SK-N-SH (cell line): Measurements from ENCODE around the gene AP4S1. TPM values are rescaled to one million over a fixed set of nuclear protein-coding genes. Genes with fewer than 3 reads are reported as not detected.

Experiments used
- CTCF ChIA-PET: fragments of 300-600, 350-600 bp; formaldehyde crosslinking; extraction: SDS; loops from one replicate; lab custom pipeline; 2021; lab: Yijun Ruan, JAX
- POLR2A ChIA-PET: fragments of 350-600 bp; sonication (Branson Sonifier 250); formaldehyde crosslinking; extraction: SDS; loops from one replicate; lab custom pipeline; 2020; ENCODE audit warnings: antibody characterized with exemption, inconsistent platforms; lab: Yijun Ruan, JAX
- DNase-seq: peaks from one replicate; pipeline ENCODE4 v3.0.0; 2012
- H2AFZ ChIP-seq: fragments of 200-600 bp; sonication (generic); 2 replicates; pipeline ENCODE4 v1.8.1; 2016; ENCODE audit warnings: antibody characterized with exemption, mild to moderate bottlenecking, low read depth
- H3F3A ChIP-seq: fragments of 200-600 bp; sonication (generic); replicated peaks from 2 replicates; pipeline ENCODE3; 2016; ENCODE audit warnings: antibody characterized with exemption, mild to moderate bottlenecking; ENCODE audit not compliant: insufficient read depth
- H3K27ac ChIP-seq, 2 experiments: fragments of 200-500 bp in 1 of 2; fragments of 200-600 bp in 1 of 2; sonication (Bioruptor generic) in 1 of 2; sonication (generic), shearing (Covaris generic) in 1 of 2; 2 replicates each; pipeline versions ENCODE4 v1.5.1 to v1.6.1; 2014 to 2016; ENCODE audit warnings: low read depth in 2 of 2, inconsistent platforms in 1 of 2, low read length in 1 of 2, mild to moderate bottlenecking in 1 of 2, mixed read lengths in 1 of 2
- H3K27me3 ChIP-seq: fragments of 200-600 bp; sonication (generic), shearing (Covaris generic); 2 replicates; pipeline ENCODE4 v1.6.1; 2016; ENCODE audit warnings: mixed run types; ENCODE audit not compliant: insufficient read depth
- H3K36me3 ChIP-seq, 2 experiments: fragments of 200-500 bp in 1 of 2; fragments of 200-600 bp in 1 of 2; sonication (Bioruptor generic) in 1 of 2; sonication (generic) in 1 of 2; replicated peaks in 1 of 2; 2 replicates each; pipeline versions ENCODE3 to v1.5.1; 2014 to 2016; ENCODE audit warnings: low read length in 1 of 2, mild to moderate bottlenecking in 1 of 2; ENCODE audit not compliant: insufficient read depth in 2 of 2, control insufficient read depth in 1 of 2
- H3K4me1 ChIP-seq, 2 experiments: fragments of 200-500 bp in 1 of 2; fragments of 200-600 bp in 1 of 2; sonication (Bioruptor generic) in 1 of 2; sonication (generic), shearing (Covaris generic) in 1 of 2; 2 replicates each; pipeline versions ENCODE4 v1.5.1 to v1.6.1; 2014 to 2016; ENCODE audit warnings: low read depth in 1 of 2, low read length in 1 of 2, mixed run types in 1 of 2; ENCODE audit not compliant: insufficient read depth in 2 of 2, control insufficient read depth in 1 of 2
- H3K4me2 ChIP-seq: fragments of 200-600 bp; sonication (generic), shearing (Covaris generic); 2 replicates; pipeline ENCODE4 v1.6.1; 2017; ENCODE audit warnings: mixed run types
- H3K4me3 ChIP-seq, 2 experiments: fragments of 200-500 bp in 1 of 2; fragments of 200-600 bp in 1 of 2; sonication (Bioruptor generic) in 1 of 2; sonication (generic), shearing (Covaris generic) in 1 of 2; 2 replicates each; pipeline versions ENCODE4 v1.5.1 to v1.8.1; 2014 to 2016; ENCODE audit warnings: low read depth in 2 of 2, inconsistent platforms in 1 of 2, low read length in 1 of 2, mild to moderate bottlenecking in 1 of 2, mixed read lengths in 1 of 2, moderate library complexity in 1 of 2
- H3K79me2 ChIP-seq: fragments of 200-600 bp; sonication (generic); 2 replicates; pipeline ENCODE4 v1.8.1; 2017; ENCODE audit warnings: mild to moderate bottlenecking; ENCODE audit not compliant: insufficient read depth
- H3K9ac ChIP-seq: fragments of 200-600 bp; sonication (generic); 2 replicates; pipeline ENCODE4 v1.6.1; 2017; ENCODE audit warnings: mixed run types
- H3K9me2 ChIP-seq: fragments of 200-600 bp; sonication (generic); 2 replicates; pipeline ENCODE4 v1.6.1; 2017; ENCODE audit warnings: mixed run types
- H3K9me3 ChIP-seq: fragments of 200-600 bp; sonication (generic); 2 replicates; pipeline ENCODE4 v1.6.1; 2017; ENCODE audit warnings: mixed run types, mild to moderate bottlenecking, moderate library complexity
- H4K20me1 ChIP-seq: fragments of 200-600 bp; sonication (generic); 2 replicates; pipeline ENCODE4 v1.6.1; 2017; ENCODE audit warnings: mild to moderate bottlenecking, mixed run types; ENCODE audit not compliant: insufficient read depth
- ELF1 ChIP-seq: IDR thresholded peaks from 2 replicates; pipeline ENCODE4 v1.4.0; 2012
- EZH2phosphoT487 ChIP-seq: fragments of 200-600 bp; sonication (generic); IDR thresholded peaks from 2 replicates; pipeline ENCODE4 v1.6.1; 2017; ENCODE audit warnings: low read depth, mixed run types, mild to moderate bottlenecking, antibody characterized with exemption, moderate library complexity, borderline replicate concordance
- FOSL2 ChIP-seq: IDR thresholded peaks from 2 replicates; pipeline ENCODE4 v1.4.0; 2012; ENCODE audit warnings: low read depth, mild to moderate bottlenecking, moderate library complexity, borderline replicate concordance
- GATA2 ChIP-seq: sonication (generic); formaldehyde crosslinking; IDR thresholded peaks from 2 replicates; pipeline ENCODE4 v1.5.0; 2020; ENCODE audit warnings: mild to moderate bottlenecking, missing genetic modification reagents
- MEF2A ChIP-seq: IDR thresholded peaks from 2 replicates; pipeline ENCODE4 v1.4.0; 2012; ENCODE audit warnings: low read depth, borderline replicate concordance
- MXI1 ChIP-seq: IDR thresholded peaks from 2 replicates; pipeline ENCODE4 v1.6.1; 2012; ENCODE audit warnings: mild to moderate bottlenecking, low read depth, low read length, improper control_type of control experiment
- REST ChIP-seq: IDR thresholded peaks from 2 replicates; pipeline ENCODE4 v1.6.1; 2012; ENCODE audit warnings: mild to moderate bottlenecking, low read depth, low read length, moderate library complexity
- SIN3A ChIP-seq: IDR thresholded peaks from 2 replicates; pipeline ENCODE4 v1.6.1; 2012; ENCODE audit warnings: low read depth, mild to moderate bottlenecking, low read length, moderate library complexity, borderline replicate concordance
- TEAD4 ChIP-seq: IDR thresholded peaks from 2 replicates; pipeline ENCODE4 v1.4.0; 2012; ENCODE audit warnings: mild to moderate bottlenecking, borderline replicate concordance; ENCODE audit not compliant: insufficient read depth
- YY1 ChIP-seq: IDR thresholded peaks from 2 replicates; pipeline ENCODE4 v1.4.0; 2012; ENCODE audit warnings: low read depth, mild to moderate bottlenecking
- WGBS: methylation state at CpG from one replicate; pipeline ENCODE4 v1.1.6; 2017; ENCODE audit warnings: low lambda C conversion rate; 5-methylcytosine and 5-hydroxymethylcytosine counted together
- polyA plus RNA-seq, 3 experiments: library from polyadenylated mRNA; depleted of rRNA; stranded (reverse); fragments of >200 nt; gene quantifications; 2 replicates each; pipeline ENCODE4 v1.2.3, GENCODE V29; 2012
- TF ChIP-seq, protein P1 (sequence below): IDR thresholded peaks from 2 replicates; pipeline ENCODE4 v1.4.0; 2012; ENCODE audit warnings: low read depth, borderline replicate concordance

AP4S1 gene
- polyA plus RNA-seq, 1 of the 3 experiments (the other 2 are of a cell fraction) = 1.7 TPM

- no peaks in the 10 kb centered on the region for H3K79me2 ChIP-seq
- no peaks in the 10 kb centered on the region for H3K4me1 ChIP-seq
- no peak for DNase-seq
- no peaks in the 10 kb centered on the region for H4K20me1 ChIP-seq
- H3K9ac ChIP-seq = no peak overlapping the region
- peak overlapping the region in 1 of 2 experiments; percentile 2; a peak in 1 of 4 replicates for H3K27ac ChIP-seq
- H3F3A ChIP-seq = no peaks in the 10 kb centered on the region
- no peak overlapping the region for H2AFZ ChIP-seq
- H3K4me3 ChIP-seq = no peak overlapping the region
- H3K9me3 ChIP-seq = no peaks in the 10 kb centered on the region
- ChIA-PET POLR2A (no interaction called here), CTCF (no interaction called here)
- no peak for TF ChIP-seq MEF2A
- TF ChIP-seq FOSL2 = peak; percentile 47; the same call in 1 of the 2 replicates
- H3K4me2 ChIP-seq = no peak overlapping the region
- H3K27me3 ChIP-seq = no peaks in the 10 kb centered on the region
- no peaks in the 10 kb centered on the region for H3K9me2 ChIP-seq
- WGBS = 79% methylated on average over 3 of the region's 3 CpGs
- H3K36me3 ChIP-seq = peaks cover 48 to 86% of the 10 kb centered on the region in 2 experiments
Measured at GRCh38 chr14:31106768-31107167, 81.3 kb downstream of the AP4S1 start.

GRCh38 chr14:31109257-31109656, 83.8 kb downstream of the AP4S1 start:
- Histone ChIP-seq H3K36me3 (peaks cover 61 to 85% of the 10 kb centered on the region in 2 experiments), H3K9me2 (no peaks in the 10 kb centered on the region), H3F3A (no peaks in the 10 kb centered on the region), H3K4me3 (no peak overlapping the region), H3K27ac (no peak overlapping the region), H3K9ac (no peak overlapping the region), H3K4me2 (no peak overlapping the region), H3K9me3 (no peaks in the 10 kb centered on the region), H2AFZ (no peak overlapping the region), H3K27me3 (no peaks in the 10 kb centered on the region), H3K4me1 (no peaks in the 10 kb centered on the region), H4K20me1 (no peaks in the 10 kb centered on the region), H3K79me2 (no peaks in the 10 kb centered on the region)
- no peak for DNase-seq
- CTCF ChIA-PET = interaction anchor here (0.7 kb wide), 1 partner anchor 27 kb away, joined by 3 read pairs; no protein-coding TSS in a partner anchor
- POLR2A ChIA-PET = no interaction called here
- TF ChIP-seq TEAD4 (no peak), GATA2 (CRISPR knock-in tag) (no peak), SIN3A (no peak), REST (no peak), MXI1 (no peak), ELF1 (no peak), YY1 (no peak), EZH2phosphoT487 (no peak)
- TF ChIP-seq, protein P1, sequence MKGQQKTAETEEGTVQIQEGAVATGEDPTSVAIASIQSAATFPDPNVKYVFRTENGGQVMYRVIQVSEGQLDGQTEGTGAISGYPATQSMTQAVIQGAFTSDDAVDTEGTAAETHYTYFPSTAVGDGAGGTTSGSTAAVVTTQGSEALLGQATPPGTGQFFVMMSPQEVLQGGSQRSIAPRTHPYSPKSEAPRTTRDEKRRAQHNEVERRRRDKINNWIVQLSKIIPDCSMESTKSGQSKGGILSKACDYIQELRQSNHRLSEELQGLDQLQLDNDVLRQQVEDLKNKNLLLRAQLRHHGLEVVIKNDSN = no peak
- WGBS = 97% methylated on average over 11 of the region's 11 CpGs
